Bronchial epithelial cell (primary cell): Measurements from ENCODE around the gene KCNJ5. TPM values are rescaled to one million over a fixed set of nuclear protein-coding genes. Genes with fewer than 3 reads are reported as not detected.

ENCODE experiments used
- DNase-seq: peaks from one replicate; pipeline ENCODE4 v3.0.0-alpha.2; 2010; ENCODE audit warnings: low read depth
- FAIRE-seq: peaks from 2 replicates; lab custom pipeline; 2011; peaks lifted over from hg19 to GRCh38; lab: Jason Lieb, UNC
- H3K27me3 ChIP-seq: 2 replicates; pipeline ENCODE4 v1.5.1; 2011; ENCODE audit warnings: low read length; ENCODE audit not compliant: control insufficient read depth, insufficient read depth
- H3K36me3 ChIP-seq: 2 replicates; pipeline ENCODE4 v1.5.1; 2011; ENCODE audit warnings: low read length; ENCODE audit not compliant: control insufficient read depth, insufficient read depth
- H3K4me3 ChIP-seq: 2 replicates; pipeline ENCODE4 v1.5.1; 2011; ENCODE audit warnings: mild to moderate bottlenecking, low read depth, low read length, control low read depth
- total RNA-seq: library from RNA; depleted of rRNA; stranded (reverse); fragments of >200 nt; gene quantifications from 2 replicates; pipeline ENCODE4 v1.2.1, GENCODE V29; 2014
- TF ChIP-seq, protein P1 (sequence below): IDR thresholded peaks from 2 replicates; pipeline ENCODE4 v1.5.1; 2011; ENCODE audit warnings: mild to moderate bottlenecking, moderate library complexity, low read length, control low read depth, inconsistent platforms; ENCODE audit not compliant: insufficient read depth, severe bottlenecking

Gene KCNJ5
- total RNA-seq, 1 donor from 2014 or later, result 13.2 TPM

DNA sequence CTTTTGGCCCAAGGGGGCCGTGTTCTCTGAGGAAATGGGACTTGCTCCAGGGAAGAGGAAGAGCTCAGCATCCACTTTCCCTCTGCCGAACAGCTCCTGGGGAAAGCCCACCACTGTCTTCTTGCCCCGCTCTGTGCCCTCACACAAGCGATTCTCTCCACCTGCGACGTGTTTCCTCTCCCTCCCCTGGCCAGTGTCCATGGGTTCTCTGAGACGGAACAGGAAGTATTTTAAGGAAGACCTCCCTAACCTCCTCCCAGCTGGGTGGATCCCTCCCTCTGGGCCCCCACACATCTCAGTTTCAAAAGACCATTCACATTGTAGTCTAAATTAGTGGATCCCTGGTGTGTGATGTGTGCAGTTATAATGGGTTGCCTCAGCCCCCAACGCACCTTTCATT is 50.0 kb downstream of the KCNJ5 start:
- Histone ChIP-seq H3K27me3 (no peaks in the 10 kb centered on the region), H3K36me3 (no peaks in the 10 kb centered on the region), H3K4me3 (no peak overlapping the region)
- no peak for DNase-seq
- FAIRE-seq, result no peak
- TF ChIP-seq, protein P1, sequence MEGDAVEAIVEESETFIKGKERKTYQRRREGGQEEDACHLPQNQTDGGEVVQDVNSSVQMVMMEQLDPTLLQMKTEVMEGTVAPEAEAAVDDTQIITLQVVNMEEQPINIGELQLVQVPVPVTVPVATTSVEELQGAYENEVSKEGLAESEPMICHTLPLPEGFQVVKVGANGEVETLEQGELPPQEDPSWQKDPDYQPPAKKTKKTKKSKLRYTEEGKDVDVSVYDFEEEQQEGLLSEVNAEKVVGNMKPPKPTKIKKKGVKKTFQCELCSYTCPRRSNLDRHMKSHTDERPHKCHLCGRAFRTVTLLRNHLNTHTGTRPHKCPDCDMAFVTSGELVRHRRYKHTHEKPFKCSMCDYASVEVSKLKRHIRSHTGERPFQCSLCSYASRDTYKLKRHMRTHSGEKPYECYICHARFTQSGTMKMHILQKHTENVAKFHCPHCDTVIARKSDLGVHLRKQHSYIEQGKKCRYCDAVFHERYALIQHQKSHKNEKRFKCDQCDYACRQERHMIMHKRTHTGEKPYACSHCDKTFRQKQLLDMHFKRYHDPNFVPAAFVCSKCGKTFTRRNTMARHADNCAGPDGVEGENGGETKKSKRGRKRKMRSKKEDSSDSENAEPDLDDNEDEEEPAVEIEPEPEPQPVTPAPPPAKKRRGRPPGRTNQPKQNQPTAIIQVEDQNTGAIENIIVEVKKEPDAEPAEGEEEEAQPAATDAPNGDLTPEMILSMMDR, result no peak

DNA sequence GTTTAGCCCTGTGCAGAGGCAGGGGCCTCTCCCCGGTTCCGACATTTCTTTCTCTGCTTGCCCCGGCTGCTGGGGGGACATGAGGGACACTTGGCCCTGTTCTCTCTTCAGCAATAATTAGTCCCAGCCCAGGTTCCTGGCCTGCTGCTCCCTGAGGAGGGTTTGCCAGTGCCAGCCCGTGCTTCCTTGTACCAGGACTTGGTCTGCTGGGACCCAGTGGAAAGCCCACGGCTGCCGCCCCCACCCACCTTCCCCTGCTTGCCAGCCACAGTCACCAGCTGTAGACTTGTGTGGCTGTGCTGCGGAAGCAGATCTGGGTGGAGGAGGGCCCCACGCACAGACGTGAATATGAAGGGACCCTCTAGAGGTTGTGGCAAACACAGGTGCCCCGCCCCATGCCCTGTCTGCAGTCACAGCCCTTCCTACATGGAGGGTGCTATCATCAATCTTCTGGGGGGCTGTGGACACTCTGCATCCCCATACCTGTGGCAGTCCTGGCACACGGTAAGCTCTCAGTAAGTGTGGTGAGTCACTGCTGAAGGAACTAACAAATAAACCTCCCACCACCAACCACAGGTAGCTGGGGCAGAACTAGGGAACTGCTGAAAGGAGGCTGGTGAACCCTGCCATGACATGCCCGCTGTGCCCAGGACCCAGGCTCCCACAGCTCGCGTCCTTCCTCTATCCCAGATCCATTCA is 50.6 kb downstream of the KCNJ5 start:
- Histone ChIP-seq H3K4me3 (no peak overlapping the region), H3K36me3 (no peaks in the 10 kb centered on the region), H3K27me3 (no peaks in the 10 kb centered on the region)
- DNase-seq (peak; percentile 86), FAIRE-seq (no peak)
- TF ChIP-seq, protein P1, result no peak

DNA sequence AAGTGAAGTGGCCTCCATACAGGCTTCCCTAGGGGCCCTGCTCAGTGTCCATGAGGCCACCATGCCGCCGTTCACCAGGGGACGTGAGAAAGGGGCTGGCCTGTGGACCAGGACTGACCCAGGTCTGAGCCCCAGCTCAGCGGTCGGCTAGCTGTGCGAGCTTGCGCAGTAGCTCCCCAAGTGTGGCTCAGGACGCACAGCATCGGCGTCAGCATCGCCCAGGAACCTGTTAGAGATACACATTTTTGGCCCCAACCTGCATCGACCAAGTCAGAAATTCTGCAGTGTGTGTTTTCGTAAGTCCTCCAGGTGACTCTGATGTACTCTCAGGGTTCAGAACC is 51.1 kb downstream of the KCNJ5 start:
- no peak for DNase-seq
- FAIRE-seq, result no peak
- H3K27me3 ChIP-seq, result no peaks in the 10 kb centered on the region
- no peak overlapping the region for H3K4me3 ChIP-seq
- no peaks in the 10 kb centered on the region for H3K36me3 ChIP-seq
- TF ChIP-seq, protein P1, result no peak

DNA sequence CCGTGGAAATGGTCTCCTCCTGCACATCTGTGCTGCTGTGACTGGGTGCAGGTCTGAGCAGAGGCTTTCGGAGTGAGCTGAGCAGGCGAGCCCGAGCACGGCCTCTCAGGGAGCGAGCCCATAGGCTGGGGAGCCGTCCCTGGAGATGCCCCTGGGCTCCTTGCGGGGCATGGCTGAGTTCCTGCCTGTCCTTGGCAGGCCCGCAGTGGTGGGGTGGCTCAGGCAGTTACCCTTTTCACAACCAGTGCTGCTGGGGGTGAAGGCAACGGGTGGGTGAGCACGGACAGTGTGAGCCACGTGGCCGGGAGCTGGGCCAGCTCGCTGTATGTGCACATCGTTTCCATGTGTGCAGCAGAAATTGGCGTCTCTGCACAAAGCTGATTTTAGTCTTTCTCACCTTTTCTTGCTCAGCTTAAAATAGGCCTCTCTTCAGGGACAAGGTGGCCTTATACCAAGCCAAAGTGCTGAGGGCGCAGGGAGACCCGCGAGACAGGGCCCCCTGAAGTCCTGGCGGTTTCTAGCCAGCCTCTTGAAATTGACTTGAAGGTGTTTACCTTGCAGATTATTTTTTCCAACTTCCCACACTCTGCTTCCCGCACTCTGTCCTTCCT is 51.8 kb downstream of the KCNJ5 start, which contains the start of gene TP53AIP1:
TP53AIP1 (minus strand) TSS at position 55 of the 611 bp plus-strand sequence. CDS start 5,053 bp downstream, outside the sequence.
- peak; percentile 44 for DNase-seq
- H3K27me3 ChIP-seq, result no peaks in the 10 kb centered on the region
- peak; percentile 7 for FAIRE-seq
- TF ChIP-seq, protein P1, result no peak
- no peak within 1 kb of the TSS for H3K4me3 ChIP-seq
- no peaks in the 10 kb centered on the region for H3K36me3 ChIP-seq

DNA sequence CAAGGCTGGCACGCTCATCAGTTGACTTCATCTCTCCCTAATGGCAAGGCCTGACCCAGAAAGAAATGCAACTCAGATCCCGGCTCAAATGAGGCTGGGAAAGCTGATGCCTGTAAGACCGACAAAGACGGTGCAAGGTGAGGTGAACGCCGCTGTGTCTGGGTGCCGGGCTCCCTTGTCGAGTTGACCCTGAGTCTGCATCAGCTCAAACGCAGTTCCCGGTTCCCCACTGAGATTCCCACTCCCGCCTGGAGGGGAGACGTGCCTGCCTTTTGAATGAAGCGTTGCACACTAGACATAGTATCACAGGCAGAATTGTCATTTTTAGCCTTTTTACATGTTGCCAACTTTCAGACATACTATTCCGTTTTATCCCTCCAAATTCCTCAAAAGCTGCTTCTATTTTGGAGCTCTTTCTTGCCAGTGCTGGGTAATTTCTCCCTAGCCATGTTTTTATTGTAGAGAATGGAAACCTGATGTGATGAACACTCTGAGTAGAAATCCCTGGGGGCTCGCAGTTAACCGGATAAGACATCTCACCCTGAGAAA is 52.3 kb downstream of the KCNJ5 start:
- H3K4me3 ChIP-seq, result no peak overlapping the region
- FAIRE-seq (no peak), DNase-seq (no peak)
- H3K36me3 ChIP-seq, result no peaks in the 10 kb centered on the region
- H3K27me3 ChIP-seq, result no peaks in the 10 kb centered on the region
- TF ChIP-seq, protein P1, result no peak
